GM21619 (cell line): ENCODE data around the gene SPIRE2.
"Not testable (repeated sequence)": the region's sequence is repeated elsewhere in the genome, so short reads cannot be mapped to it uniquely, and the experiment has no call there.

ENCODE experiments used
- ATAC-seq: cut with Tn5 transposase; IDR thresholded peaks from one replicate; pipeline ENCODE4 v1.9.1; 2021; ENCODE audit not compliant: unreplicated experiment

SPIRE2 gene

GRCh38 chr16:89808475-89808874 is 19.8 kb upstream of the SPIRE2 start:
- ATAC-seq = no peak

DNA sequence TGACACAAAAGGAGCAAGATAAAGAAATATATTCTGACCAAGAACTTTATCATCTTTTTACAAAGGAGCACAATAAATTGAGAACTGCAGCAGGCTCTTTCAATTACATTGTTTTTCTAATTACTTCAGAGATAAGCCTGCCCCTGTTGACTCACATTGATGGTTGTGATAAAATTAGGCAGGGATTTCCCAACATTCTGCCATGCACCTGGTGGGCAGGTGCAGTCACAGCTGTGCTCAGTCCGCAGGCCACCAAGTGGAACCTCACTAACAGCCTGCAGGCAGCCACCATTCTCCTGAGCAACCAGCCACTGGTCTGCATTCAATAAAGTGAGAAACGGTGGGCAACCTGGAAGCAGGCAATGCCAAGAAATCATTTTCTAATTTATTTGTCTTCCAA is 17.0 kb upstream of the SPIRE2 start:
- ATAC-seq = no peak

- peak; percentile 28 for ATAC-seq
Observed at GRCh38 chr16:89815639-89816348, 12.5 kb upstream of the SPIRE2 start.

DNA sequence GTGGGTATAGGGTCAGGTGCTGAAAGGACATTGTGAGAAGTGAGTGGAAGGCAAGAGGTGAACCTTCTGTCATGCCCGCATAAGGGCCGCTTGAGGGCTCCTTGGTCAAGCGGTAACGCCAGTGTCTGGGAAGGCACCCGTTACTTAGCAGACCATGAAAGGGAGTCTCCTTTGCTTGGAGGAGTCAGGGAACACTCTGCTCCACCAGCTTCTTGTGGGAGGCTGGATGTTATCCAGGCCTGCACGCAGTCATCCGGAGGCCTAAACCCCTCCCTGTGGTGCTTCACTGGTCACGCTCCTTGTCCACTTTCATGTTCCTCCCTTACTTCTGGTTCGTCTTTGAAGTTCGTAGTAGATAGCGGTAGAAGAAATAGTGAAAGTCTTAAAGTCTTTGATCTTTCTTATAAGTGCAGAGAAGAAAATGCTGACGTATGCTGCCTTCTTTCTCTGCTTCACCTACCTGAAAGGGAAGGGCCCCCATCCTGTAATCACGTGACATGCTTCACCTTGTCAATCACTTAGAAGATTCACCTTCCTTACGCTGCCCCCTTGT is 9.3 kb upstream of the SPIRE2 start:
- not testable (repeated sequence) for ATAC-seq

GRCh38 chr16:89819448-89819847 is 8.8 kb upstream of the SPIRE2 start:
- not testable (repeated sequence) for ATAC-seq

GRCh38 chr16:89821438-89822187 is 6.7 kb upstream of the SPIRE2 start:
- no peak for ATAC-seq

GRCh38 chr16:89822188-89823086 is 5.8 kb upstream of the SPIRE2 start:
- ATAC-seq = no peak

- no peak for ATAC-seq
Observed at GRCh38 chr16:89823087-89823823, 5.0 kb upstream of the SPIRE2 start.

DNA sequence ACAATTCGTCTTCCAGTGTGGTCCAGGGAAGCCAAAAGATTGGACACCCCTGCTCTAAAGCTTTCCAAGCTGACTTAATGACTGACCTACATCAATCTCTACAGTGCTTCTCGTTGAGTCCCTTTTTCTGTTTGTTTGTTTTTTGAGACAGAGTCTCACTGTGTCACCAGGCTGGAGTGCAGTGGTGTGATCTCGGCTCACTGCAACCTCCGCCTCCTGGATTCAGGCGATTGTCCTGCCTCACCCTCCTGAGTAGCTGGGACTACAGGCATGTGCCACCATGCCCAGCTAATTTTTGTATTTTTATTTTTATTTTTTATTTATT is 4.5 kb upstream of the SPIRE2 start:
- ATAC-seq = not testable (repeated sequence)

DNA sequence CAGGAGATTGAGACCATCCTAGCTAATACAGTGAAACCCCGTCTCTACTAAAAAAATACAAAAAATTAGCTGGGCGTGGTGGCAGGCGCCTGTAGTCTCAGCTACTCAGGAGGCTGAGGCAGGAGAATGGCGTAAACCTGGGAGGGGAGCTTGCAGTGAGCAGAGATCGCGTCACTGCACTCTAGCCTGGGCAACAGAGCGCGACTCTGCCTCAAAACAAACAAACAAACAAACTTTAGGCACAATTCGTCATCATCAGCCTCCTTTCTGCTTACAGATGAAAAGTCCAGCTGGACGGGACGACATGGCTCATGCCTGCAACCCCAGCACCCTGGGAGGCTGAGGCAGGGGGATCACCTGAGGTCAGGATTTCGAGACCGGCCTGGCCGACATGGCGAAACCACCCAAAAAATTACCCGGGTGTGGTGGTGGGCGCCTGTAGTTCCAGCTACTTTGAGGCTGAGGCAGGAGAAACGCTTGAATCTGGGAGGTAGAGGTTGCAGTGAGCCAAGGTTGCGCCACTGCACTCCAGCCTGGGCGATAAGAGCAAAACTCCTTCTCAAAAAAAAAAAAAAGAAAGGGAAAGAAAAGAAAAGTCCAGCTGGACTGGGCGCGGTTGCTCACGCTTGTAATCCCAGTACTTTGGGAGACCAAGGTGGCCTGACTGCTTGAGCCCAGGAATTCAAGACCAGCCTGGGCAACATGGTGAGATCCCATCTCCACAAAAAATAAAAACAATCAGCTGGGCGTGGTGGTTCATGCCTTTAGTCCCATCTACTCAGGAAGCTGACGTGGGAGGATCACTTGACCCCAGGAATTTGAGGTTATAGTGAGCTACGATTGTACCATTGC is 1.5 kb upstream of the SPIRE2 start:
- no peak for ATAC-seq

GRCh38 chr16:89827383-89828198 is 684 bp upstream of the SPIRE2 start:
- ATAC-seq = no peak

DNA sequence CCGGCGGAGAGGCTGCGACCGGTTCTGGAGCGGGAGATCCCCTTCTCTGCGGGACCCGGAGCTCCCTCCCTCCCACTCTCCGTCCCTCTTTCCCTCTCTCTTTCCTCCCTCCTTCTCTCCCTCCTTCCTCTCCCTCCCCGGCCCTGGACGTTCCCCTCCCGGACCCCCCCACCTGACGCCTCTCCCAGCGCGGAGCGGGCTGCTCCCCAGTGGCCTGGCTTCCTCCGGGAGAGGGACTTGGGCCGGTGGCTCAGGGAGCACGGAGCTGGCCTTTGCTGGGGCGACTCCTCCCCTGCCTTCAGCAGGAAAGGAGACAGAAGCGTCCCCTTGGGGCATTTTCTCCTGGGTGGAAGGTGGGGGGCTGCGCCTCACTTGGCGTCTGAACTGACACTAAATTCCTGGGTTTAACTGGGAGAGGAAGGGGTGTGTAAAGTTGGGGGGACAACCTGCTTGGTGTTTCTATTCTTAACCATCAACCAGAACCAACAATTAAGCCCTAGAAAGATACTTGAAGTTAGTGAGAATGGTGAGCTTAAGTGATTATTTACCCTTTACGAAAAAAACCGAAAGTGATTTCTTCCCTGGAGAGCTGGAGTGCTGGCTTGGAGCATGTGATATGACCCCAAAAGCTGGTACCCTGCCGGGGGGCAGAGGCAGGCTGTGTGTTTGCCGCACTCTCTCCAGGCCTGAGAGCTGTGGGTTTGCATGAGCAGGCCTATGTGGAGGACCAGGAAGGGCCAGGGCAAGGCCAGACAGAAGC is 775 bp downstream of the SPIRE2 start:
- ATAC-seq = no peak

- ATAC-seq = no peak
Observed at GRCh38 chr16:89829630-89830437, 1.6 kb downstream of the SPIRE2 start.

DNA sequence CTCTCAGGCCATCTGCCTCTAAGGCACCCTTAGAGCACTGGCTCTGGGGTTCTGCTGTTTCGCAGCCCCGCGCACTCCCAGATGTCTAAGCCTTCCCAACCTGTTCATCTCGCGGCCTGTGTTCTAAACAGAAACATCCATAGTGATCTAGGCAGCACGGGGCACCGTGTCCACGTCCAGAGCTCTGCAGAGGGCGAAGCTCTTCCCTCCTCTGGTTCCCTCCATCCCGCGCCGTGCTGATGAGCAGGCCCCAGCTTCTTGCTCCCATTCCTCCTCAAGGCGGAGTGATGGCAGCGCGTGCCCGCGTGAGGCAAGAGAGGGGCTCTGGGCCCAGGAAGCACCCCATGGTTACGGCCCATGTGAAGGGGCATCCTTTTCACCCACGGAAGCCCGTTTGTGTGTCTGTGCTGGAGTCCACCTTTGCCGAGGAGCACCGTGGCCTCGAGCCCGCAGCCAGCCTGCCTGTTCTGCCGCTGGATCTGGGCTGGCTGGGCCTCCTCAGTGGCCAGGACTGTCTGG is 3.6 kb downstream of the SPIRE2 start:
- ATAC-seq = no peak

GRCh38 chr16:89833664-89834363 is 5.5 kb downstream of the SPIRE2 start:
- ATAC-seq = not testable (repeated sequence)

DNA sequence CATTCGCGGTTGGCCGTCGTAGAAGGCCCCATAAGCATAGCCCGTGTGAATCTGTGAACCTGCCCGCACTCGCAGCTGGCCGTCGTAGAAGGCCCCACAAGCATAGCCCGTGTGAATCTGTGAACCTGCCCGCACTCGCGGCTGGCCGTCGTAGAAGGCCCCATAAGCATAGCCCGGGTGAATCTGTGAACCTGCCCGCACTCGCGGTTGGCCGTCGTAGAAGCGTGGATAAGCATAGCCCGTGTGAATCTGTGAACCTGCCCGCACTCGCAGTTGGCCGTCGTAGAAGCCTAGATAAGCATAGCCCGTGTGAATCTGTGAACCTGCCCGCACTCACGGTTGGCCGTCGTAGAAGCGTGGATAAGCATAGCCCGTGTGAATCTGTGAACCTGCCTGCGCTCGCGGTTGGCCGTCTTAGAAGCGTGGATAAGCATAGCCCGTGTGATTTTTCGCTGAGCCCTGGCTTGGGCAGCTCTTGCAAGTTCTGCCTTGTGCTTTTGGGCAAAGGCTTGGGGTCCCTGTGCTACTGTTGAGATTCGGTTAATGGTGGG is 6.6 kb downstream of the SPIRE2 start:
- not testable (repeated sequence) for ATAC-seq
